ENCODE measurements around the gene CCDC154. TPM values are rescaled to one million over a fixed set of nuclear protein-coding genes. Genes with fewer than 3 reads are reported as not detected.

Gene CCDC154
- total and polyA plus RNA-seq, 2 donors (not counting 3 experiments of a cell fraction or from before 2014, with no cell fraction given) = 0.65 to 0.75 TPM

DNA sequence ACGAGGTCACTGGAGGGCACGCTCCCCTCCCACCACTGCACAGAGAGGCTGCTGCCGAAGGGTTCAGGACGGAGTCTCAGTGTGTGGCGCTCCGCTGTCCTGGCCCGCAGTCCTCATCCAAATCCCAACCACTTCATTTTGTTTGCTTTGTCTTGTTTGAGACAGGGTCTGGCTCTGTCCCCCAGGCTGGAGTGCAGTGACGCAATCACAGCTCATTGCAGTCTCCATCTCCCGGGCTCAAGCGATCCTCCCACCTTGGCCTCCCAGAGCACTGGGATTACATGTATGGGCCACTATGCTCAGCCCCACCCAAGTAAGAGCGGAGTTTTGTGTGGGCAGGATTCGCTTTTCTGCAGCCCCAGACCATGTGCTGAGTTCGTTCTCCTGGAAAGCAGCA lies 42.6 kb downstream of the CCDC154 start:
- no peak overlapping the region for H3K27ac ChIP-seq (ENCODE audit: insufficient read depth, low read depth, low read length)
- no peak overlapping the region for H3K4me3 ChIP-seq (replicated peaks in 1 of 3; ENCODE audit: insufficient read depth in 1 of 3, low read depth in 1 of 3, low read length in 3 of 3)
- H4K20me1 ChIP-seq (replicated peaks; ENCODE audit: control insufficient read depth, extremely low read depth, insufficient read depth, low read length) = no peaks in the 10 kb centered on the region
- H3K9me3 ChIP-seq (replicated peaks; ENCODE audit: control insufficient read depth, insufficient read depth, low read length) = no peaks in the 10 kb centered on the region
- ChIA-PET POLR2A (no interaction called here), CTCF (no interaction called here)
- dilution Hi-C loops (cut with MboI; ENCODE audit: extremely low pct_ligation_motif_present, low sequenced_read_pairs) (no loop called here), intact Hi-C loops (cut with micrococcal nuclease) (loop anchor here (10.0 kb wide), 1 partner anchor 97 kb away; the partner anchor contains the start of gene UBE2I)
- BruUV-seq (replicated peaks) = no TSS peak
- H3K9ac ChIP-seq (replicated peaks; ENCODE audit: extremely low read depth, insufficient read depth, low read length) = no peak overlapping the region
- no peaks in the 10 kb centered on the region for H3K9me1 ChIP-seq (replicated peaks; ENCODE audit: control insufficient read depth, extremely low read depth, insufficient read depth, low read length)
- H3K4me1 ChIP-seq (ENCODE audit: control insufficient read depth, extremely low read depth, insufficient read depth, low read length) = no peaks in the 10 kb centered on the region
- no peak for DNase-seq (ENCODE audit: low read depth, low spot score)
- H3K36me3 ChIP-seq (ENCODE audit: control insufficient read depth in 2 of 2, extremely low read depth in 1 of 2, insufficient read depth in 2 of 2, low read length in 2 of 2) = peaks cover 0 to 24% of the 10 kb centered on the region in 2 experiments
- no peak overlapping the region for H2AFZ ChIP-seq (ENCODE audit: low read depth, low read length)
- FAIRE-seq = no peak
- H3K27me3 ChIP-seq (ENCODE audit: control insufficient read depth in 2 of 2, insufficient read depth in 2 of 2, low read length in 2 of 2) = no peaks in the 10 kb centered on the region
- TF ChIP-seq GATA2 (IDR thresholded peaks at IDR 0.05; ENCODE audit: insufficient read depth, insufficient read length, low read depth, low read length) = no peak
- no peaks in the 10 kb centered on the region for H3K79me2 ChIP-seq (ENCODE audit: control insufficient read depth, insufficient read depth, low read length)
- H3K4me2 ChIP-seq (ENCODE audit: insufficient read depth, low read length) = no peak overlapping the region

- ChIA-PET CTCF (no interaction called here), POLR2A (no interaction called here)
- no peak for DNase-seq (ENCODE audit: low read depth, low spot score)
- peaks cover 0 to 24% of the 10 kb centered on the region in 2 experiments for H3K36me3 ChIP-seq (ENCODE audit: control insufficient read depth in 2 of 2, extremely low read depth in 1 of 2, insufficient read depth in 2 of 2, low read length in 2 of 2)
- H3K79me2 ChIP-seq (ENCODE audit: control insufficient read depth, insufficient read depth, low read length) = no peaks in the 10 kb centered on the region
- no peak overlapping the region for H3K4me2 ChIP-seq (ENCODE audit: insufficient read depth, low read length)
- no peak overlapping the region for H3K4me3 ChIP-seq (replicated peaks in 1 of 3; ENCODE audit: insufficient read depth in 1 of 3, low read depth in 1 of 3, low read length in 3 of 3)
- H3K9me3 ChIP-seq (replicated peaks; ENCODE audit: control insufficient read depth, insufficient read depth, low read length) = no peaks in the 10 kb centered on the region
- H2AFZ ChIP-seq (ENCODE audit: low read depth, low read length) = no peak overlapping the region
- H3K27ac ChIP-seq (ENCODE audit: insufficient read depth, low read depth, low read length) = no peak overlapping the region
- TF ChIP-seq GATA2 (IDR thresholded peaks at IDR 0.05; ENCODE audit: insufficient read depth, insufficient read length, low read depth, low read length) (no peak), EZH2 (IDR thresholded peaks at IDR 0.05; ENCODE audit: borderline replicate concordance, low read depth, low read length, severe bottlenecking) (no peak), FOS (IDR thresholded peaks at IDR 0.05; ENCODE audit: borderline replicate concordance, insufficient read depth, low read length) (no peak), MAX (IDR thresholded peaks at IDR 0.05; ENCODE audit: insufficient read depth, insufficient read length) (no peak), CTCF (IDR thresholded peaks at IDR 0.05; ENCODE audit: extremely low read depth in 1 of 2, insufficient read depth in 1 of 2, low read depth in 1 of 2, low read length in 2 of 2) (no peak), MYC (IDR thresholded peaks at IDR 0.05; ENCODE audit: low read depth, low read length) (no peak), POLR2AphosphoS5 (IDR thresholded peaks at IDR 0.05; ENCODE audit: insufficient read depth, low read depth, low read length) (no peak), JUN (IDR thresholded peaks at IDR 0.05; ENCODE audit: borderline replicate concordance, insufficient read depth, insufficient read length, low read depth) (no peak), POLR2A (IDR thresholded peaks at IDR 0.05; ENCODE audit: low read depth, low read length) (no peak)
- FAIRE-seq = no peak
- H3K9ac ChIP-seq (replicated peaks; ENCODE audit: extremely low read depth, insufficient read depth, low read length) = no peak overlapping the region
- no peaks in the 10 kb centered on the region for H3K27me3 ChIP-seq (ENCODE audit: control insufficient read depth in 2 of 2, insufficient read depth in 2 of 2, low read length in 2 of 2)
- intact Hi-C loops (cut with micrococcal nuclease) = loop anchor here (10.0 kb wide), 1 partner anchor 96 kb away; the partner anchor contains the start of gene UBE2I
- no peaks in the 10 kb centered on the region for H3K4me1 ChIP-seq (ENCODE audit: control insufficient read depth, extremely low read depth, insufficient read depth, low read length)
- no peaks in the 10 kb centered on the region for H3K9me1 ChIP-seq (replicated peaks; ENCODE audit: control insufficient read depth, extremely low read depth, insufficient read depth, low read length)
- BruUV-seq (replicated peaks) = no TSS peak
- dilution Hi-C loops (cut with MboI; ENCODE audit: extremely low pct_ligation_motif_present, low sequenced_read_pairs) = no loop called here
- H4K20me1 ChIP-seq (replicated peaks; ENCODE audit: control insufficient read depth, extremely low read depth, insufficient read depth, low read length) = no peaks in the 10 kb centered on the region
Observed at GRCh38 chr16:1401061-1401757, 43.1 kb downstream of the CCDC154 start.

Measured in endothelial cell of umbilical vein (primary cell).